ENCODE results near the gene FIZ1. TPM values are rescaled to one million over a fixed set of nuclear protein-coding genes. Genes with fewer than 3 reads are reported as not detected.

FIZ1 gene
- total and polyA plus RNA-seq, 7 donors: 3.5 to 9.6 (median 8.9) TPM

GRCh38 chr19:55559684-55560083, 39.6 kb downstream of the FIZ1 start:
- 66 to 87% methylated on average over 9 of the region's 9 CpGs for WGBS, 2 donors
- peaks cover 0 to 4% (median 0%) of the 10 kb centered on the region in 4 donors for H3K9me3 ChIP-seq
- H3K4me3 ChIP-seq: no peak overlapping the region
- TF ChIP-seq POLR2AphosphoS5 (IDR thresholded peaks at IDR 0.05) (no peak), POLR2A (IDR thresholded peaks at IDR 0.05) (no peak), EP300 (IDR thresholded peaks at IDR 0.05) (no peak), CTCF (IDR thresholded peaks at IDR 0.05) (no peak)
- H3K27ac ChIP-seq: no peak overlapping the region
- no peaks in the 10 kb centered on the region for H3K36me3 ChIP-seq
- DNase-seq: no peak
- intact Hi-C loops (cut with DNase I): no loop called here
- peaks cover 0 to 21% (median 8%) of the 10 kb centered on the region in 3 donors for H3K27me3 ChIP-seq
- no peaks in the 10 kb centered on the region for H3K4me1 ChIP-seq

GRCh38 chr19:55554741-55555152, 44.6 kb downstream of the FIZ1 start:
- intact Hi-C loops (cut with DNase I): no loop called here
- no peaks in the 10 kb centered on the region for H3K4me1 ChIP-seq
- H3K36me3 ChIP-seq: no peaks in the 10 kb centered on the region
- no peak for TF ChIP-seq POLR2A (IDR thresholded peaks at IDR 0.05)
- no peak for TF ChIP-seq EP300 (IDR thresholded peaks at IDR 0.05)
- TF ChIP-seq POLR2AphosphoS5 (IDR thresholded peaks at IDR 0.05): no peak
- TF ChIP-seq CTCF (IDR thresholded peaks at IDR 0.05): no peak
- no peaks in the 10 kb centered on the region for H3K9me3 ChIP-seq
- no peak overlapping the region for H3K27ac ChIP-seq
- peaks cover 5 to 29% (median 20%) of the 10 kb centered on the region in 3 donors for H3K27me3 ChIP-seq
- no peak for DNase-seq
- 33 to 74% methylated on average over 8 of the region's 8 CpGs for WGBS, 2 donors
- H3K4me3 ChIP-seq: no peak overlapping the region

GRCh38 chr19:55554302-55554701, 45.0 kb downstream of the FIZ1 start:
- no peak overlapping the region for H3K27ac ChIP-seq

GRCh38 chr19:55553217-55554182, 45.8 kb downstream of the FIZ1 start:
- WGBS, 2 donors: 69 to 70% methylated on average over 13 of the region's 13 CpGs
- Histone ChIP-seq H3K27me3 (peaks cover 5 to 40% (median 28%) of the 10 kb centered on the region in 3 donors), H3K9me3 (no peaks in the 10 kb centered on the region), H3K4me3 (no peak overlapping the region), H3K27ac (no peak overlapping the region), H3K36me3 (no peaks in the 10 kb centered on the region), H3K4me1 (no peaks in the 10 kb centered on the region)
- no peak for DNase-seq
- intact Hi-C loops (cut with DNase I): no loop called here
- TF ChIP-seq CTCF (IDR thresholded peaks at IDR 0.05) (no peak), POLR2AphosphoS5 (IDR thresholded peaks at IDR 0.05) (no peak), POLR2A (IDR thresholded peaks at IDR 0.05) (no peak), EP300 (IDR thresholded peaks at IDR 0.05) (no peak)

More at GRCh38 chr19:55554302-55554701, 45.0 kb downstream of the FIZ1 start:
- H3K4me1 ChIP-seq: no peaks in the 10 kb centered on the region
- 89 to 91% methylated on average over 9 of the region's 9 CpGs for WGBS, 2 donors
- no peak overlapping the region for H3K4me3 ChIP-seq
- H3K27me3 ChIP-seq: peaks cover 5 to 33% (median 22%) of the 10 kb centered on the region in 3 donors
- TF ChIP-seq POLR2AphosphoS5 (IDR thresholded peaks at IDR 0.05): no peak
- no peak for TF ChIP-seq POLR2A (IDR thresholded peaks at IDR 0.05)
- no peak for TF ChIP-seq EP300 (IDR thresholded peaks at IDR 0.05)
- TF ChIP-seq CTCF (IDR thresholded peaks at IDR 0.05): no peak
- intact Hi-C loops (cut with DNase I): no loop called here
- no peak for DNase-seq
- no peaks in the 10 kb centered on the region for H3K36me3 ChIP-seq
- H3K9me3 ChIP-seq: no peaks in the 10 kb centered on the region

Data from sigmoid colon (tissue), 7 donors.